GM10248 (cell line): Measurements from ENCODE around the gene PANK1.

Experiments
- CTCF ChIA-PET: fragments of 300-600 bp; sonication (Branson Sonifier 250); formaldehyde crosslinking; extraction: SDS; loops from one replicate; lab custom pipeline; 2021; ENCODE audit warnings: antibody characterized with exemption; lab: Yijun Ruan, JAX
- POLR2A ChIA-PET: fragments of 350-650 bp; sonication (Branson Sonifier 250); formaldehyde crosslinking; extraction: SDS; loops from one replicate; lab custom pipeline; 2020; ENCODE audit warnings: antibody characterized with exemption; lab: Yijun Ruan, JAX
- DNase-seq: peaks from one replicate; pipeline ENCODE4 v3.0.0; 2012; ENCODE audit errors: extremely low spot score
- CTCF ChIP-seq: IDR thresholded peaks from 2 replicates; pipeline ENCODE4 v1.5.1; 2012; ENCODE audit warnings: mild to moderate bottlenecking, low read depth; ENCODE audit errors: extremely low read depth, missing control alignments, control extremely low read depth

Gene PANK1

GRCh38 chr10:89666138-89666537 lies 21.1 kb upstream of the PANK1 start:
- TF ChIP-seq CTCF = no peak
- ChIA-PET CTCF (interaction anchor here (1.1 to 4.5 kb wide), 2 partner anchors 8 to 11 kb away, joined by 3 to 23 read pairs; no protein-coding TSS in a partner anchor), POLR2A (no interaction called here)
- no peak for DNase-seq

- TF ChIP-seq CTCF = no peak
- no peak for DNase-seq
- CTCF ChIA-PET = interaction anchor here (0.9 to 4.5 kb wide), 8 partner anchors 9 to 56 kb away, joined by 3 to 23 read pairs (median 3); partner anchors contain the start of gene KIF20B
- POLR2A ChIA-PET = no interaction called here
Measured at GRCh38 chr10:89665302-89665701, 20.3 kb upstream of the PANK1 start.

- ChIA-PET CTCF (interaction anchor here (1.0 to 4.5 kb wide), 9 partner anchors 8 to 54 kb away, joined by 3 to 23 read pairs (median 3); partner anchors contain the start of gene KIF20B), POLR2A (no interaction called here)
- peak; percentile 4 for TF ChIP-seq CTCF
- no peak for DNase-seq
Measured at GRCh38 chr10:89664203-89664602, 19.2 kb upstream of the PANK1 start.

GRCh38 chr10:89663144-89663543 lies 18.1 kb upstream of the PANK1 start:
- no peak for TF ChIP-seq CTCF
- DNase-seq = no peak
- POLR2A ChIA-PET = no interaction called here
- CTCF ChIA-PET = interaction anchor here (0.6 to 4.5 kb wide), 7 partner anchors 8 to 35 kb away, joined by 3 to 23 read pairs (median 4); no protein-coding TSS in a partner anchor

GRCh38 chr10:89662596-89662995 lies 17.6 kb upstream of the PANK1 start:
- TF ChIP-seq CTCF = no peak
- POLR2A ChIA-PET = no interaction called here

GRCh38 chr10:89659143-89660131 lies 14.4 kb upstream of the PANK1 start:
- no peak for DNase-seq
- ChIA-PET POLR2A (interaction anchor here (1.7 kb wide), 1 partner anchor 42 kb away, joined by 6 read pairs; the partner anchor contains the start of gene KIF20B), CTCF (interaction anchor here (0.8 to 4.0 kb wide), 11 partner anchors 10 to 87 kb away, joined by 3 to 24 read pairs (median 5); partner anchors contain the start of gene KIF20B)
- no peak for TF ChIP-seq CTCF

More at GRCh38 chr10:89662596-89662995, 17.6 kb upstream of the PANK1 start:
- CTCF ChIA-PET = interaction anchor here (0.6 to 4.5 kb wide), 6 partner anchors 7 to 36 kb away, joined by 3 to 23 read pairs (median 5); no protein-coding TSS in a partner anchor
- no peak for DNase-seq
